Measurements from ENCODE around the gene CAPS. TPM values are rescaled to one million over a fixed set of nuclear protein-coding genes. Genes with fewer than 3 reads are reported as not detected.
"Not testable (repeated sequence)": the region's sequence is repeated elsewhere in the genome, so short reads cannot be mapped to it uniquely, and the experiment has no call there.

The CAPS gene
- total RNA-seq, 1 donor from 2014 or later = 14.4 TPM

DNA sequence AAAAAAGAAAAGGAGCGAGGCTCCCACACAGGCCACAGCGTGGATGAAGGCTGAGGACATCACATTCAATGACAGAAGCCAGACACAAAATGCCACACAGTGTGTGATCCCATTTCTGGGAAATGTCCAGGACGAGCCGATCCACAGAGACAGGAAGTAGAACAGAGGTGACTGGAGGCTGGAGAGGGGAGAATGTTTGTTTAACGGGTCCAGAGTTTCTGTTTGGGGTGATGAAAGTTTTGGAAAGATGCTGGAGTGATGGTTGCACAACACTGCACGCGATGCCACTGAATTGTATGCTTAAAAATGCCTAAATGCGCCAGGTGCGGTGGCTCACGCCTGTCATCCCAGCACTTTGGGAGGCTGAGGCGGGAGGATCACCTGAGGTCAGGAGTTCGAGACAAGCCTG is 43.1 kb upstream of the CAPS start:
- TF ChIP-seq, protein P1, sequence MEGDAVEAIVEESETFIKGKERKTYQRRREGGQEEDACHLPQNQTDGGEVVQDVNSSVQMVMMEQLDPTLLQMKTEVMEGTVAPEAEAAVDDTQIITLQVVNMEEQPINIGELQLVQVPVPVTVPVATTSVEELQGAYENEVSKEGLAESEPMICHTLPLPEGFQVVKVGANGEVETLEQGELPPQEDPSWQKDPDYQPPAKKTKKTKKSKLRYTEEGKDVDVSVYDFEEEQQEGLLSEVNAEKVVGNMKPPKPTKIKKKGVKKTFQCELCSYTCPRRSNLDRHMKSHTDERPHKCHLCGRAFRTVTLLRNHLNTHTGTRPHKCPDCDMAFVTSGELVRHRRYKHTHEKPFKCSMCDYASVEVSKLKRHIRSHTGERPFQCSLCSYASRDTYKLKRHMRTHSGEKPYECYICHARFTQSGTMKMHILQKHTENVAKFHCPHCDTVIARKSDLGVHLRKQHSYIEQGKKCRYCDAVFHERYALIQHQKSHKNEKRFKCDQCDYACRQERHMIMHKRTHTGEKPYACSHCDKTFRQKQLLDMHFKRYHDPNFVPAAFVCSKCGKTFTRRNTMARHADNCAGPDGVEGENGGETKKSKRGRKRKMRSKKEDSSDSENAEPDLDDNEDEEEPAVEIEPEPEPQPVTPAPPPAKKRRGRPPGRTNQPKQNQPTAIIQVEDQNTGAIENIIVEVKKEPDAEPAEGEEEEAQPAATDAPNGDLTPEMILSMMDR (IDR thresholded peaks at IDR 0.05) = no peak
- DNase-seq (ENCODE audit: extremely low spot score, unreplicated experiment) = no peak
- Mint-ChIP-seq H3K27ac (ENCODE audit: unreplicated experiment) (no peak overlapping the region), H3K4me1 (ENCODE audit: unreplicated experiment) (no peaks in the 10 kb centered on the region), H3K9me3 (ENCODE audit: unreplicated experiment) (no peaks in the 10 kb centered on the region), H3K36me3 (ENCODE audit: unreplicated experiment) (no peaks in the 10 kb centered on the region), H3K4me3 (ENCODE audit: unreplicated experiment) (no peak overlapping the region), H3K27me3 (ENCODE audit: unreplicated experiment) (no peaks in the 10 kb centered on the region)

DNA sequence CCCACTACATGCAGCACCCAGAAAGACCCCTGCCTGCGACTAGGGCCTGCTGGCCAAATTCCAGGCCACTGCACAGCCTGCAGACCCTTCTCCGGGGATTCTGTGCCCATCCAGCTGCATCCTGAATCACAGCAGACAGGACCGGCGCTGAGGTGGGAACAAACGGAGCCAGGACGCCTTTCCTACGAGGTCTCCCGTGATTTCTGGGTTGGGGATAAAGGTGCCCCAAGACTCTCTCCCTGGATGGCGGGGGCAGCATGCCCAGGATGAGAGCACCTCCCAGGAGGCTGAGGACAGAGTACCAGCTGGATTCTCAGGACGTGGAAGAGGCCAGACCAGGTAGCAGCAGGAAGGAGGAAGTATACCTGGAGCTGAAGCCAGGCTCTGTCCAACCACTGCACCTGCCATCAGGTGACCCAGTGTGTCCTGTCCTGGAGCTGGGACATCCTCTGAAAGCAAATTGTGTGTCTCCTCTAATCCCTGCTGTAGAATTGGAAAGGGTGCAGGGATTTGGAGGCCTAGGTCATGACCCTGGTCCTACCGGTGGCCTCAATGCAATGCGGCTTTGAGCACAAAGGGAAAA is 40.3 kb upstream of the CAPS start:
- TF ChIP-seq, protein P1 (IDR thresholded peaks at IDR 0.05) = no peak
- H3K27ac Mint-ChIP-seq (ENCODE audit: unreplicated experiment) = no peak overlapping the region
- no peaks in the 10 kb centered on the region for H3K9me3 Mint-ChIP-seq (ENCODE audit: unreplicated experiment)
- peaks cover 2% of the 10 kb centered on the region for H3K27me3 Mint-ChIP-seq (ENCODE audit: unreplicated experiment)
- H3K4me3 Mint-ChIP-seq (ENCODE audit: unreplicated experiment) = no peak overlapping the region
- H3K4me1 Mint-ChIP-seq (ENCODE audit: unreplicated experiment) = no peaks in the 10 kb centered on the region
- no peak for DNase-seq (ENCODE audit: extremely low spot score, unreplicated experiment)
- H3K36me3 Mint-ChIP-seq (ENCODE audit: unreplicated experiment) = no peaks in the 10 kb centered on the region

DNA sequence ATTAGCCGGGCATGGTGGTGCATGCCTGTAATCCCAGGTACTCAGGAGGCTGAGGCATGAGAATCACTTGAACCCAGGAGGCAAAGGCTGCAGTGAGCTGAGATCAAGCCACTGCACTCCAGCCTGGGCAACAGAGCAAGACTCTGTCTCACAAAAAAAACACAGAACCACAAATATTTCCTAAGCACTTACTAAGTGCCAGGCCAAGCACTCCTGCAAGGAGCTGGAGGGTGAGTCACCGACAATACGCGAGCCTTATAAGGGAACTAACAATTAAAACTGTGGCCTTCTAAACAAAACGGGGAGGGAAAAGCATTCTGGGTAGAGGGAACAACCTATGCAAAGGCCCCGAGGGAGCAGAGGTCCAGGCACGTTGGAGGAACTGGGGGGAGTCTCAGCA is 39.6 kb upstream of the CAPS start:
- not testable (repeated sequence) for H3K4me1 Mint-ChIP-seq (ENCODE audit: unreplicated experiment); DNase-seq (ENCODE audit: extremely low spot score, unreplicated experiment); H3K4me3 Mint-ChIP-seq (ENCODE audit: unreplicated experiment); H3K36me3 Mint-ChIP-seq (ENCODE audit: unreplicated experiment); H3K27me3 Mint-ChIP-seq (ENCODE audit: unreplicated experiment); H3K9me3 Mint-ChIP-seq (ENCODE audit: unreplicated experiment); H3K27ac Mint-ChIP-seq (ENCODE audit: unreplicated experiment)

DNA sequence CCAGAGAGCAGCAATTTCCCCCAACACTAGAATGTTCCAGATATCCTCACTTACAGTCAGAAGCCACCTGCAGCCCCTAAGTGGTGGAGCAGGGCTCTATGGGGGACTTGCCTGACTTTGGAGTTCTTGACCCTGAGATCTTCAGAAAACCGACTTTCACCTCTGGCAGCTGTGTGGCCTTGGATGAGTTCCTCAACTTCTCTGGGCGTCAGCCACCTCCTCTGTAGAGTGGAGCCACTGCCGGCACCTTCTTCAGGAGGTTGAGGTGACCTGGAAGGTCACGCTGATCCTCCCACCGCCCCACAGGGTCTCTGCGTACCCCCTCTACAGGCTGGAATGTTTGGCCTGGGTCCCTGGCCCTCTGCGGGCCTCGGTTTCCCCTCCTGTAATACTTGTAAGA is 36.6 kb upstream of the CAPS start:
- H3K27ac Mint-ChIP-seq (ENCODE audit: unreplicated experiment) = no peak overlapping the region
- no peaks in the 10 kb centered on the region for H3K9me3 Mint-ChIP-seq (ENCODE audit: unreplicated experiment)
- TF ChIP-seq, protein P1 (IDR thresholded peaks at IDR 0.05) = no peak
- H3K36me3 Mint-ChIP-seq (ENCODE audit: unreplicated experiment) = no peaks in the 10 kb centered on the region
- no peak for DNase-seq (ENCODE audit: extremely low spot score, unreplicated experiment)
- peaks cover 4% of the 10 kb centered on the region for H3K27me3 Mint-ChIP-seq (ENCODE audit: unreplicated experiment)
- no peak overlapping the region for H3K4me3 Mint-ChIP-seq (ENCODE audit: unreplicated experiment)
- H3K4me1 Mint-ChIP-seq (ENCODE audit: unreplicated experiment) = peaks cover 11% of the 10 kb centered on the region

DNA sequence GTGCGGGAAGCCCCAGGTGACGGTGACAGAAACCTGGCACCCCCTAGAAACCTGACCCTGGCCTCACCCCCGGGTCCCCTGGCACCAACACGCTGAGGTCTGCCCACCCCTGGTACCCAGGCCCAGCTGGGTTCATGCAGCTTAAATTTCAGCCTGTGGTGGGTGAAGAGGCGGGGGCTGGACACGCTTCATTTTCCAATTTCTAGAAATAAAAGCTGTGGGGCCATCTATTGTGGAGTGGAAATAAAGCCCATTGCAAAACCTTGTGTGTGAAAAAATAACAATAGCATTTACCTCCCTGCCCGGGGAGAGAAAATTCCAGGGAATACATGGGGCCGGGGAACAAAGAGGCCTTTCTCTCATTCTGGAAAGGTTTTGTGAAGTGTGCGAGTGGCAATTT is 36.2 kb upstream of the CAPS start:
- H3K27me3 Mint-ChIP-seq (ENCODE audit: unreplicated experiment) = peaks cover 6% of the 10 kb centered on the region

More for the DNA sequence above, 36.2 kb upstream of the CAPS start:
- H3K9me3 Mint-ChIP-seq (ENCODE audit: unreplicated experiment) = no peaks in the 10 kb centered on the region
- H3K4me3 Mint-ChIP-seq (ENCODE audit: unreplicated experiment) = no peak overlapping the region
- TF ChIP-seq, protein P1 (IDR thresholded peaks at IDR 0.05) = no peak
- no peak for DNase-seq (ENCODE audit: extremely low spot score, unreplicated experiment)
- peaks cover 12% of the 10 kb centered on the region for H3K4me1 Mint-ChIP-seq (ENCODE audit: unreplicated experiment)
- no peak overlapping the region for H3K27ac Mint-ChIP-seq (ENCODE audit: unreplicated experiment)
- H3K36me3 Mint-ChIP-seq (ENCODE audit: unreplicated experiment) = no peaks in the 10 kb centered on the region

Data from osteocyte (in vitro differentiated cells).